Body of pancreas (tissue), 4 donors: Measurements from ENCODE around the gene ZSCAN10.

ENCODE experiments used
- POLR2A ChIP-seq, 3 donors: fragments of 450-650 bp; IDR thresholded peaks; one replicate each; pipeline ENCODE4 v1.6.1; 2016; ENCODE audit warnings: antibody characterized with exemption in 3 of 3, mild to moderate bottlenecking in 2 of 3
- TF ChIP-seq, protein P1 (sequence below), 7 experiments: fragments of 450-650 bp in 4 of 7; fragments of 200-600 bp in 3 of 7; sonication (generic) in 3 of 7; IDR thresholded peaks; one replicate each; pipeline ENCODE4 v1.5.1; 2016 to 2019; ENCODE audit warnings: antibody characterized with exemption in 7 of 7

DNA sequence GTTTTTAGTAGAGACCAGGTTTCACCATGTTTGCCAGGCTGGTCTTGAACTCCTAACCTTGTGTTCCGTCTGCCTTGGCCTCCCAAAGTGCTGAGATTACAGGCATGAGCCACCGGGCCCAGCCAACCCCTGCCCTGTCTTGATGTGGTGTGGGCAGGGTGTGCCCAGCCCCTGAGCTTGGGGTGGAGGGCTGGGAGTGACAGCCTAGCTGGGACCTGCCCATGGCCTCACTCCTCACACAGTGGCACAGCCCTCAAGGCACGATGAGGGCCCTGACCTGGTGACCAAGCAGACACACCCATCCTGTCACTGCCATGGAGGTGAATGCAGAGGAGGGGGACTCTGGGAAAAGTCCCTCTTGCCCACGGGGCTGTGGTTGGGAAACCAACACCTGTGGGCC is 30.6 kb downstream of the ZSCAN10 start:
- TF ChIP-seq, protein P1, sequence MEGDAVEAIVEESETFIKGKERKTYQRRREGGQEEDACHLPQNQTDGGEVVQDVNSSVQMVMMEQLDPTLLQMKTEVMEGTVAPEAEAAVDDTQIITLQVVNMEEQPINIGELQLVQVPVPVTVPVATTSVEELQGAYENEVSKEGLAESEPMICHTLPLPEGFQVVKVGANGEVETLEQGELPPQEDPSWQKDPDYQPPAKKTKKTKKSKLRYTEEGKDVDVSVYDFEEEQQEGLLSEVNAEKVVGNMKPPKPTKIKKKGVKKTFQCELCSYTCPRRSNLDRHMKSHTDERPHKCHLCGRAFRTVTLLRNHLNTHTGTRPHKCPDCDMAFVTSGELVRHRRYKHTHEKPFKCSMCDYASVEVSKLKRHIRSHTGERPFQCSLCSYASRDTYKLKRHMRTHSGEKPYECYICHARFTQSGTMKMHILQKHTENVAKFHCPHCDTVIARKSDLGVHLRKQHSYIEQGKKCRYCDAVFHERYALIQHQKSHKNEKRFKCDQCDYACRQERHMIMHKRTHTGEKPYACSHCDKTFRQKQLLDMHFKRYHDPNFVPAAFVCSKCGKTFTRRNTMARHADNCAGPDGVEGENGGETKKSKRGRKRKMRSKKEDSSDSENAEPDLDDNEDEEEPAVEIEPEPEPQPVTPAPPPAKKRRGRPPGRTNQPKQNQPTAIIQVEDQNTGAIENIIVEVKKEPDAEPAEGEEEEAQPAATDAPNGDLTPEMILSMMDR (IDR thresholded peaks at IDR 0.05): no peak
- TF ChIP-seq POLR2A (IDR thresholded peaks at IDR 0.05): peak in 1 of 3 donors; percentile 3
